DND-41 (cell line): Measurements from ENCODE around the gene SEC11C.

Experiments used
- EZH2 ChIP-seq: IDR thresholded peaks from 3 replicates; pipeline ENCODE4 v1.6.1; 2012; ENCODE audit warnings: borderline replicate concordance, low read depth, mild to moderate bottlenecking, moderate library complexity, low read length, inconsistent platforms; ENCODE audit not compliant: severe bottlenecking
- TF ChIP-seq, protein P1 (sequence below): IDR thresholded peaks from 2 replicates; pipeline ENCODE4 v1.5.1; 2012; ENCODE audit warnings: borderline replicate concordance, low read length, moderate library complexity, mild to moderate bottlenecking; ENCODE audit not compliant: poor library complexity, severe bottlenecking; ENCODE audit errors: extremely low read depth

DNA sequence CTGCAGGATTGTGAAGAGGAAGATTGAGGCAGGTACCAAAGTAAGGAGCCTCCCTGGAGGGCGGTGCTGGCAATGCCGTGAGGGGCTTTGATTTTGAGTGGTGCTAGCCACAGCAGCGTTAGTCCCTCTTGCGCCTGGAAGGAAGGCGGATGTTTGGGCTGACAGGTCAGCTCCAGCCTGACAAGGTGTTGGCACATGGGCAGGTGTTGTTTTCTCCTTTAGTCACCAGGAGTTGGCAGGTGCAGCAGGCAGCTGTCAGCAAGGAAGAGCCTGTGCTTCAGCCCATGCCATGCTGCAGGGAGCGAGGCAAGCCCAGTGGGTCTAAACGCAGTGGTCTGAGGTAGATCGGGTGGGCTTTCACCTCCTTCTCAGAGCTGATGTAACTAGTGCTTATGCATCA, 8.5 kb downstream of the SEC11C start:
- TF ChIP-seq, protein P1, sequence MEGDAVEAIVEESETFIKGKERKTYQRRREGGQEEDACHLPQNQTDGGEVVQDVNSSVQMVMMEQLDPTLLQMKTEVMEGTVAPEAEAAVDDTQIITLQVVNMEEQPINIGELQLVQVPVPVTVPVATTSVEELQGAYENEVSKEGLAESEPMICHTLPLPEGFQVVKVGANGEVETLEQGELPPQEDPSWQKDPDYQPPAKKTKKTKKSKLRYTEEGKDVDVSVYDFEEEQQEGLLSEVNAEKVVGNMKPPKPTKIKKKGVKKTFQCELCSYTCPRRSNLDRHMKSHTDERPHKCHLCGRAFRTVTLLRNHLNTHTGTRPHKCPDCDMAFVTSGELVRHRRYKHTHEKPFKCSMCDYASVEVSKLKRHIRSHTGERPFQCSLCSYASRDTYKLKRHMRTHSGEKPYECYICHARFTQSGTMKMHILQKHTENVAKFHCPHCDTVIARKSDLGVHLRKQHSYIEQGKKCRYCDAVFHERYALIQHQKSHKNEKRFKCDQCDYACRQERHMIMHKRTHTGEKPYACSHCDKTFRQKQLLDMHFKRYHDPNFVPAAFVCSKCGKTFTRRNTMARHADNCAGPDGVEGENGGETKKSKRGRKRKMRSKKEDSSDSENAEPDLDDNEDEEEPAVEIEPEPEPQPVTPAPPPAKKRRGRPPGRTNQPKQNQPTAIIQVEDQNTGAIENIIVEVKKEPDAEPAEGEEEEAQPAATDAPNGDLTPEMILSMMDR: no peak
- no peak for TF ChIP-seq EZH2
